GM12801 (cell line): ENCODE data around the gene ZNF285.

Experiments used
- TF ChIP-seq, protein P1 (sequence below): IDR thresholded peaks from one replicate; pipeline ENCODE4 v1.5.1; 2011; ENCODE audit warnings: control low read depth; ENCODE audit not compliant: insufficient read length; ENCODE audit errors: extremely low read depth

Gene ZNF285

GRCh38 chr19:44367024-44367423 is 34.4 kb downstream of the ZNF285 start:
- TF ChIP-seq, protein P1, sequence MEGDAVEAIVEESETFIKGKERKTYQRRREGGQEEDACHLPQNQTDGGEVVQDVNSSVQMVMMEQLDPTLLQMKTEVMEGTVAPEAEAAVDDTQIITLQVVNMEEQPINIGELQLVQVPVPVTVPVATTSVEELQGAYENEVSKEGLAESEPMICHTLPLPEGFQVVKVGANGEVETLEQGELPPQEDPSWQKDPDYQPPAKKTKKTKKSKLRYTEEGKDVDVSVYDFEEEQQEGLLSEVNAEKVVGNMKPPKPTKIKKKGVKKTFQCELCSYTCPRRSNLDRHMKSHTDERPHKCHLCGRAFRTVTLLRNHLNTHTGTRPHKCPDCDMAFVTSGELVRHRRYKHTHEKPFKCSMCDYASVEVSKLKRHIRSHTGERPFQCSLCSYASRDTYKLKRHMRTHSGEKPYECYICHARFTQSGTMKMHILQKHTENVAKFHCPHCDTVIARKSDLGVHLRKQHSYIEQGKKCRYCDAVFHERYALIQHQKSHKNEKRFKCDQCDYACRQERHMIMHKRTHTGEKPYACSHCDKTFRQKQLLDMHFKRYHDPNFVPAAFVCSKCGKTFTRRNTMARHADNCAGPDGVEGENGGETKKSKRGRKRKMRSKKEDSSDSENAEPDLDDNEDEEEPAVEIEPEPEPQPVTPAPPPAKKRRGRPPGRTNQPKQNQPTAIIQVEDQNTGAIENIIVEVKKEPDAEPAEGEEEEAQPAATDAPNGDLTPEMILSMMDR, result no peak

DNA sequence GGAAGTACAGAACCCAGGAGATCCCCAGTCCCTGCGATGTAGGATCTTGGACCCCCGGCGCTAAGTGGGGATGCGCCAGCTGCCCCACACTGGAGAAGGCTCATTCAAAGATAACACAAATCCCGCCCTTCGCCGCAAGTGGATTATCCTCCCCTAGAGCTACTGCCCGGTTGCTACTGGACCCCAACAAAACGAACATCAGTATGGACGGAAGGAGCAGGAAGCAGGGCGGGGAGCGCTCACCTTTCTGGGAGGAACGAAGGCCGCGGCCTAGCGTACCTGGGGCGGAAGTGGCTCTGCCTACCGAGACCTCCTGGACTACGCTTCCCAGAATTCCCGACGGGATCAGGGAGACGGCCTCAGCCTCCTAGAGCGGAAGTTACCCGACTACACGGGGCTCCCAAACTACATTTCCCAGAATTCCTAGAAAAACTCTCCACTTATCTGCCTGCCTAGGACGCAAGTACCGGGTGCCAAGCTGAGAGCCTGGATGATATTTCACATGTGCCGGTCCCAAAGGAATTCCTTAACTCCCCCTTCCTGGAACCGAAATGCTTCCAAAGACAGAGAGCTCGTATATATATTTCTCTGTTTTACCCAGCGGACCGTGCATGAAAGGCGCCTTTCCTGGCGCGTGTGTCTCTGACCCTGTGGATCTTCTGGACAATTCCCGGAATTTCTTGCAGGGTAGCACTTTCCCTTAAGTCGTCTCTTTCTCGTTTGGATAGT is 44.9 kb downstream of the ZNF285 start, which contains the start of gene ZNF112:
ZNF112 (minus strand) TSS at position 298 of the 729 bp plus-strand sequence. CDS start 16,141 bp downstream, outside the sequence.
- TF ChIP-seq, protein P1, result no peak

- TF ChIP-seq, protein P1, result no peak
These were observed 54.9 kb downstream of the ZNF285 start for GRCh38 chr19:44346556-44346955.

DNA sequence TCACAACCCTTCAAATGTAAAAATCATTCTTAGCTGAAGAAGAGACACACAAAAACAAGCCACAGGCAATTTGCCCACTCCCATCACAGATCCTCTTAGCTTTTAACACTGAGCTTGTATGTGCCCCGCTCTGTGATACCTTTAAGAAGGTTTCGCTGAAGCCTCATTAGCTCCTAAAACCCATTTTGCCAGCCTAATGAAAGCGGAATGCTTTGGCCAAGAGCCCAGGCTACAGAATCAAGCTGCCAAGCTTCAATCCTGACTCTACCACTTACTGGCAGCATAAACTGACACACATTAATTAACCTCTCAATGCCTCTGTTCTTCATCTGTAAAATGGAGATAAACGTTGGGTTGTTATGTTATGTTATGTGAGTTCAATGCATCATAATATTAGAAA is 55.4 kb downstream of the ZNF285 start:
- TF ChIP-seq, protein P1, result no peak

DNA sequence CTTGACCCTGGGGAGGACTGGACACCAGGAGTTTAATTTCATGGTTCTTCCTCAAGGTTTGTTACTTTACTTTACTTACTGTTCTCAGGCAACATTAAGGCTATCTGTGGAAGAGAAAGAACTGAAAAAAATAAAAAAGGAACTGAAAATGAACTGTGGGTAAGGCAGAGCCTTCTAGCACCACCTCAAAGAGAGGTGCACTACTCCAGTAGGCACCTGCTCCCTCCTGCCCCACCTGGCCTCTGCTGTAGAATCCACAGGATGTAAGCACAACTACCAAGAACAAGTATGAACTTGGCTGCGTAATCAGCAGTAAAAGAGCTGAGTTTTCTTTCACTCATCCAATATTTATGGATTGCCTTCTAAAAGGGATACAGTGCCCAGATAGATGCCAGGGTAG is 57.2 kb downstream of the ZNF285 start:
- TF ChIP-seq, protein P1, result no peak

GRCh38 chr19:44341794-44342193 is 59.6 kb downstream of the ZNF285 start:
- TF ChIP-seq, protein P1, result no peak
